GM19455 (cell line): ENCODE results near the gene COP1.
"Not testable (repeated sequence)": the region's sequence is repeated elsewhere in the genome, so short reads cannot be mapped to it uniquely, and the experiment has no call there.

Source experiments
- ATAC-seq: cut with Tn5 transposase; IDR thresholded peaks from one replicate; pipeline ENCODE4 v1.9.1; 2021; ENCODE audit not compliant: unreplicated experiment

Gene COP1

DNA sequence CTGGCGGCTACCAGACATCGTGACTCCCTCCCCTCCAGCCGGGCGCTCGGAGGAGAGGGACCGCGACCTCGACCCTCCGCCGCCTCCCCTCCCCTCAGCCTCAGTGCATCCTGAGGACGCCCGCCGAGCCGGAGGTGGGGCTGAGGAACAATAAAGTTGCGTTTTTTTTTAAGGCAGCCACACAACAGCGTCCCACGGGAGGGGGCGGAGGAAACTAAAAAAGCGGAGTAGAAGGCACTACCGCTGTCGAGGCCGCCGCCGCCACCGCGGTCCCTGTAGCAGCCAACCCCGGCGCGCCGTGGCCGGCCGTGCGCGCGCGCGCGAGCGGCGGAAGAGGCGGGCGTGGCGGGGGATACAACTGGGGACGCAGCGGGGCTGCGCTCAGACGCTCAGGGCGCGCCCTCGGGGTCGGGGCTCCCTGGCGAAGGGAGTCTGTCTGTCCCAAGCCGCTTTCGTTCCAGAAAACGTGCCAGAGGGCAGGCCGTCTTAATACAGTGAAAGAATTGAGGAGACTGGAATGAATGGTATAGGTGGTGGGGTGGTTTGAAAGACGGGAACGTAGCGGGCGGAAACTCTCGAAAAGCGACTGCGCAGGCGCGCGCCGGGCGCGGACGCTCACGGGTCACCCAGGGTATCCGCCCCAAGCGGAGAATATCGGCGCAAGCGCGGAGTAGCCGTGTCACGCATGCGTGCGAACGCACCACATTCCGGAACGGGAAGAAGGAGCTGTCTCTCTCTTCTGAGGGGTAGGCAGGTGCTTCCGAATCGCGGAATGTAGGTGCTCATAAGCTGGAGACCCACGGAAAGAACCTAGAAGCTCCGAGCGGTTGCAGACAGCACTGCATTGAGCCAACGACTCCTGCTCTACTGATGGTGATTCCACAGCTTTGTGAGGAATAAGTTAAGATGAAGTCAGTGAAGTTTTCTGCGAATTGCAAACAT, at the start of gene COP1:
Gene COP1, minus strand, starts transcription at position 326 of the 942 bp plus-strand sequence. Its CDS starts 308 bp downstream, at position 18.
- peak; percentile 77 for ATAC-seq

DNA sequence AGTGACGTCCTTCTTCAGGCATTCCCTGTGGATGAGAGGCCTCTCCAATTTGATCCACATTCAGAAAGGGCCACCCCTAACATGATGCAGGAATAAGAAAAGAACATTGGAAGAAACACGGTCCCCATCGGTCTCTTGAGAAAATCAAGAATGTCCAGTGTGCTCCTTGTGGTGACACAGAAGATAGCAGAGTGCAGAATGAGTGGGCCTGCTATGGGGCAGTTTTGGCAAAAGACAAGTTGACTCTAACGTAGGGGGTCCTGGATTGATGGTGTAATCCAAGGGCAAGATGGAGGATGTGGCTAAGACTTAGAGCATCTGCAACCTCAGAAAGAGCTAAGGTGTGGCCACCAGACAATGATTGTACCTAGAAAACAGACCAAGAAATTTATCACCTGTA, 45.1 kb upstream of the COP1 start:
- no peak for ATAC-seq

DNA sequence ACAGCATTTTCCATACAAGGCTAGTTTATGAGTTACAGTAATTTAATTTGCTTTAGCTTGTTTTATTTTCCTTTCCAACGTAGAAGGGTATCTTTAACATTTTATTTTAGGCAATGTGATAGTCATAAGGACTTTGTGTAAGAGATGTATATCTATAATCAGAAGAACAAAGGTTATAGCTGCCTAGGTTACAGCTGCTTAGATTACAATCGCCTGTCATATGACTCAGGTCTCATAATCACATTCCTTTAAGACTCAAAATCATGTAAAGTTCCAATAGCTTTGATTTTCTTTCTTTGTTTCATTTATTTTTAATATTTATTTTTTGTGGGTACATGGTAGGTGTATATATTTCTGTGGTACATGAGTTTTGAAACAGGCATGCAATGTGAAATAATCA, 37.8 kb upstream of the COP1 start:
- no peak for ATAC-seq

DNA sequence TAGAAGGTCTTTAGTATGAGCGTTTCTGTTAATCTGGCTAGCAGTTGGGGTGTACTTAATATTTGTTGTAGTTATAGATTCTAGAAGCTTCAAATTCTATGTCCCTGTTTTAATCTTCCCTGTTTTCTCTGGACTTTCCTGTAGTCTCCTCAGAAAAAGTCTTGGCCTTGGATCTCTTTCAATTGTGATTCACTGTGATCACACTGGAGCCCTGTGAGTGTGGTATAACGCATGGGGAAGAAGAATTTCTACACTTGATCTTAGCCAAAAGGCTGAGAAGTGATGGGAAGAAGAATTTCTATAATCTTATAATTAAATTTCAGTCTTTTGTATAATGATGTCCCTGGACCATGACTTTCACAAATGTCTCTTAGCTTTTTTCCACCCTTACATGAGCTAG, 36.7 kb upstream of the COP1 start:
- no peak for ATAC-seq

DNA sequence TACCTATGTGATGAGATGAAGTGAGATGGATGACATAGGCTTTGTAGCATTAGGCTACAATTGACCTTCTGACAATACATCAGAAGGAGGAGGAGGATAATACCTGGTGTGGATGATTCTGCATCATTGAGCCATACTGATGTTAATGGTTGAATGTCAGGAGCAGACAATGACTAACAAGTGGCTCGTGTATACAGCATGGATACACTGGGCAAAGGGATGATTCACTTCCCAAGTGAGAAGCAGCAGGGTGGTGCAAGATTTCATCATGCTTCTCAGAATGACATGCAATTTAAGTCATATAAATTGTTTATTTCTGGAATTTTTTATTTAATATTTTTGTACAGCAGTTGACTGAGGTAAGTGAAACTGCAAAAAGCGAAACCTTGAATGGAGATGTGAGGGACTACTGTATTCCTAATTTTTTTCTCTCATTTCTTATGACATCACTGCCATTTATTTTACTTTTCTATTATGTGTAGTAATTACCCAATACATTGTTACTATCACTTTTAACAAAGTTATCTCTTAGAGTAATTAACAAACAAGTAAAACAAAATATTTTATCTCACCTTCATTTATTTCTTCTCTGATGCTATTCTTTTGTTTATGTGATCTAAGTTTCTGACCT, 34.4 kb upstream of the COP1 start:
- ATAC-seq, result no peak

DNA sequence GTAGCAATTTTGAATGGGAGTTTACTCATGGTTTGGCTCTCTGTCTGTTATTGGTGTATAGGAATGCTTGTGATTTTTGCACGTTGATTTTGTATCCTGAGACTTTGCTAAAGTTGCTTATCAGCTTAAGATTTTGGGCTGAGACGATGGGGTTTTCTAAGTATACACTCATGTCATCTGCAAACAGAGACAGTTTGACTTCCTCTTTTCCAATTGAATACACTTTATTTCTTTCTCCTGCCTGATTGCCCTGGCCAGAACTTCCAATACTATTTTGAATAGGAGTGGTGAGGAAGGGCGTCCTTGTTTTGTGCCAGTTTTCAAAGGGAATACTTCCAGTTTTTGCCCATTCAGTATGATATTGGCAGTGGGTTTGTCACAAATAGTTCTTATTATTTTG, 26.6 kb upstream of the COP1 start:
- not testable (repeated sequence) for ATAC-seq

DNA sequence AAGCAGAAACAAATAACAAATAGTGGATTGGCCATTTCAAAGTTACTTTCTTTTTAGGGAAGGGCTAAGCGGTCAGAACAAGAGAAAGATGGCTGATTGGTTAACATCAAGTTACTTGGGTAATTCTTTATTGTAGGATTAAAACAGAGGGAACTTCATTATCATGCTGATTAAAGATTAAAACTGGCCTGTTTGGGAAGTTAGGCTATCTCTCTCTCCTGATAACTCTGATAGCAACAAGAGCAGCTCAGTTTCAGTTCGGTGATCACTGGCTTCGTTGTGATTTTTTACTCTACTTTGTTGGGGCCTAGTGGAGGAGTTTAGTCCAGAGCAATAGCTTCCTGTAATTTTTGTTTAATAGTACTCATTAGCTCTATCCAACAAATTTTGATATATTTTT, 20.5 kb upstream of the COP1 start:
- no peak for ATAC-seq

DNA sequence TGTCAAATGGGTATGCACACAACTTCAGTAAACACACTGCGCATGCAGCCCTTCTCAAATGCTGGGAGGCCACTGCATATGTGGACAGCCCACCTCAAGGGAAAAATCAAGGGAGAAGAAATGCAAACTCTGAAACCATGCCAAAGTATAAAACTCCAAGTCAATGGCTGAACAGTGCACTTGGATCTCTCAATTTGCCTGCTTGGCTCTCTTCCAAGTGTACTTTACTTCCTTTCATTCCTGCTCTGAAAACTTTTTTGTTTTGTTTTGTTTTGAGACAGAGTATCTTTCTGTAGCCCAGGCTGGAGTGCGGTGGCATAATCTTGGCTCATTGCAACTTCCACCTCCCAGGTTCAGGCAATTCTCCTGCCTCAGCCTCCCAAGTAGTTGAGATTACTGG, 18.8 kb upstream of the COP1 start:
- no peak for ATAC-seq

DNA sequence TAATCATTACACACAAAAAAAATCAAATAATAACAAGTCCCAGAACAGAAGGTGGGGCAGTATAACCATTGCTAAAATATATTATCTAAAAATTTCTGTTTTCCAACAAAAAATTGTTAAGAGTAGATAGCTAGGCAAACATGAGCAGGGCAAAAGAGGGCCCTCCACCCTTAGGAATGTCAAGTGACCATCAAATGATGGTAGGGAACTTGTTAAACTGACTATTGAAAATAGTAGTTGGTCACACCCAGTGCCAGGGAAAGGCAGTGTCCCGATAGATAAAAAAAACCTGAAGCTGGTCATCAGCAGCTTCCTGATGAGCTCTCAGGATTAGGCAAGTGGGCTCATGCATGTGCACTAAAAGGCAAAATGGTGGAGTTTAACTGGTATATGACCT, 18.4 kb upstream of the COP1 start:
- no peak for ATAC-seq

DNA sequence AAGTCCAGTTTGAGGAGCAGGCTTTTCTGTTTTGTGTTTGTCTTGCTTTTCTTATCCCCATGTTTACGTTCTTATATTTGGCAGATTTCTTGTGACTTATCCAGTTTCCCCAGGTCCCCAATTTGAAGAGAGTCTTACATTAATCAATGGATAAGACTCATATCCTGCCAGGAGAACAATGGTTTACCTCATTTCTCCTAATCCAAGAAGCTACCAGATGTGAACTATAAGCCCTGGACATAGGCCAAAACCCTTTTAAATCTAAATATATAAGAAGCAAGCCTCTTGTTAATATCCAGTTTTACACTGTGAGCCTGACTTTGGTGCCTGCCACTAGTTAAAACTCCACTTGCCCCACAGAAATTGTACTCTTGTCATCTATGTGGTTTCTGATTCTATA, 15.1 kb upstream of the COP1 start:
- no peak for ATAC-seq

DNA sequence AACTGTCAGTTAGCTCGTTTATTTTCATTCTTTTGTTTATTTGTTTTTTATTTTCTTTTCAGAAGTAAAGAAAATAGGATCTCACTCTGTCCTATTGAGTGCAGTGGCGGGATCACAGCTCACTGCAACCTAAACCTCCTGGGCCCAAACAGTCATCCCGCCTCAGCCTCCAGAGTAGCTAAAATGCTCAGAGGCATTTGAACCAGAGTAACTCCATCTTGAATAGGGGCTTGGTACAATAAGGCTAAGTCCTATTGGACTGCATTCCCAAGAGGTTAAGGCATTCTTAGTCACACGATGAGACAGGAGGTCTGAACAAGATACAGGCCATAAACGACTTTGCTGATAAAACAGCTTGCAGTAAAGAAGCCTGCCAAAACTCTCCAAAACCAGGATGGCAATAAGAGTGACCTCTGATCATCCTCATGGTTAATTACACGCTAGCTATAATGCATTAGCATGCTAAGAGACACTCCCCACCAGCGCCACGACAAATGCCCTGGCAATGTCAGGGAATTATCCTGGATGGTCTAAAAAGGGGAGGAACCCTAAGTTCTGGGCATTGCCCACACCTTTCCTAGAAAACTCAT, 13.1 kb upstream of the COP1 start:
- ATAC-seq, result no peak

DNA sequence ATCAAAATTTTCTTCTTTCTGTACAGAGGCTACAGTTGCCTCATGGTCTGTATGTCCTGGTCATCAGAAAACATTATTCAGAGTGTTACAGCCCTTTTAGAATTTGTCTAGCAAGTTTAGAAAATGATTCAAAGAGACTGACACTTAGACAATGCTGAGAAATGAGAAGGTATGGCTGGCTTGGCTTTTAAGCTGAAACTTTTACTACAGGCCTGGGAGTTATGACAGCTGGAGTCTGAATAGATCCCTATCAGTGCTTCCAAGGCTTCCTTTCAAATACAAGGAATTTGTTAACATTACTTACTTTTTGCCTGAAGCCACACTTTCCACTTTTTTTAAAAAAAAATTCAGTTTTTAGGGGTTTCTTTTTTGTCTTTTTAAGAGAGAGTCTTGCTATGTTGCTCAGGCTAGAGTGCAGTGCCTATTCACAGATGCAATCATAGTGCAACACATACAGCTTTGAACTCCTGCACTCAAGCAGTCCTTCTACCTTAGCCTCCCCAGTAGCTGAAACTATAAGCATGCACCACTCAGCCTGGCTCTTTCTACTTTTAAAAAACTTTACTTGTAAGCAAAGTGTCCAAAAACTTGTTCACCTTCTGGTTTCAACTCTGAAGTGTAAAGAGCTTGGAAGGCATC, 10.5 kb upstream of the COP1 start:
- no peak for ATAC-seq

DNA sequence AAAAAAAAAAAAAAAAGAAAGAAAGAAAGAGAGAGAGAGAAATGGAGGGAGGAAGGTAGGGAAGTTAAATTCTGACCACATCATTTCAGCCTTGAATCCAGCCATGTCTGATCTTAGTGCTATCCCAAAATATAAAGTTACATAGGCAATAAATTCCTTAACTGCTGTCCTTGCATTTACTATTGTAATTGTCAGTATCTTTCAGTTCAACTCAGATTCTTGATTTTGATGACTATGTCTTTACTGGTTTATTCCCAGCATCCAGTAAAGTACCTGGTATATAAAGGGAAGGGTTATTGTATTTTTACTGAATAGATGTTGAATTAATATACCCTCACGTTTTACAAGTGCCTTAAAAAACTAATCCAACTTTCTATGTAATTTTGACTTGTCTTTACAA, 8.9 kb upstream of the COP1 start:
- ATAC-seq, result no peak

DNA sequence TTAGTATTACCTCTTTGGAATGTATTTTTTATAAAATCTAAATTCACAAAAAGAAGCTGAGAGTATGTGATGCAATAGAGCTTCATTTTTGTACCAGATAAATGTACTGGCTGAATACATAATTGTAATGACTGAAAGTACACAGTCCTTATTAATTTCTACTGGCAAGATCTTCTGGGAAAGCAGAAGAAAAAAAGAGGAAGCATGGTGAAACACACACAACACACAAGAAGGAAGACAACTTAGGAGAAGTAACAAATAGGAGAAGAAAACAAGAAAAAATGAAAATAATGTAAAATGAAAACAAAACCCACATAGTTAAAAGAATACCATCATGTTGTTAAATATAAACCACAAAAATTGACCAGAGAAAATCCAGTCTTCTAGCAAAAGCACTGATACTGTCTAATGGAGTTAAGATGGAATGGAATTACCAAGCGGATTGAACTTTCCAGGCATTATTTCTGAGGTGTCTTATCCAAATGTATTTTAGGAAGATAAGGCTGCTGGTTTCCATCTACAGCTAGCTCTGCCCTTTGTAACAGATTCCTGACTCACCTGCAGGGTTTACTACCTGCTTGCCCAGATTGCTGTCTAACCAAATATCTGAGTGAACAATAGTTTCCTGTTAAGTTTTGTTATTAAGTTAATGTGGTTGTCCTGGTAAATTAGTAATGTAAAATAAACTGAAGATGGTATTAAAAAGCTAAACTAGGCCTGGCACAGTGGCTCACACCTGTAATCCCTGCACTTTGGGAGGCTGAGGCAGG, 4.5 kb upstream of the COP1 start:
- no peak for ATAC-seq

DNA sequence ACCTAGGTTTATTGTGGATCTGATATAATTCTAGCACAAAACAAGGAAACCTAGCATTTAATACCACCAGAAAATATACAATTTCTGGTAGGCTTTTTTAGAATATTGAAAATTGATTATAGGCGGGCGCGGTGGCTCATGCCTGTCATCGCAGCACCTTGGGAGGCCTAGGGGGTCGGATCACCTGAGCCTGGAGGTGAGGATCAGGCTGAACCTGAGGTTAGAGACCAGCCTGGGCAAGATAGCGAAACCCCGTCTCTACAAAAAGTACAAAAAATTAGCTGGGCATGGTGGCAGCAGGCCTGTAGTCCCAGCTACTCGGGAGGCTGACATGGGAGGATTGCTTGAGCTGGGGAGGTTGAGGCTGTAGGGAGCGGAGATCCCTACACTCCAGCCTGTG, 948 bp upstream of the COP1 start:
- no peak for ATAC-seq

DNA sequence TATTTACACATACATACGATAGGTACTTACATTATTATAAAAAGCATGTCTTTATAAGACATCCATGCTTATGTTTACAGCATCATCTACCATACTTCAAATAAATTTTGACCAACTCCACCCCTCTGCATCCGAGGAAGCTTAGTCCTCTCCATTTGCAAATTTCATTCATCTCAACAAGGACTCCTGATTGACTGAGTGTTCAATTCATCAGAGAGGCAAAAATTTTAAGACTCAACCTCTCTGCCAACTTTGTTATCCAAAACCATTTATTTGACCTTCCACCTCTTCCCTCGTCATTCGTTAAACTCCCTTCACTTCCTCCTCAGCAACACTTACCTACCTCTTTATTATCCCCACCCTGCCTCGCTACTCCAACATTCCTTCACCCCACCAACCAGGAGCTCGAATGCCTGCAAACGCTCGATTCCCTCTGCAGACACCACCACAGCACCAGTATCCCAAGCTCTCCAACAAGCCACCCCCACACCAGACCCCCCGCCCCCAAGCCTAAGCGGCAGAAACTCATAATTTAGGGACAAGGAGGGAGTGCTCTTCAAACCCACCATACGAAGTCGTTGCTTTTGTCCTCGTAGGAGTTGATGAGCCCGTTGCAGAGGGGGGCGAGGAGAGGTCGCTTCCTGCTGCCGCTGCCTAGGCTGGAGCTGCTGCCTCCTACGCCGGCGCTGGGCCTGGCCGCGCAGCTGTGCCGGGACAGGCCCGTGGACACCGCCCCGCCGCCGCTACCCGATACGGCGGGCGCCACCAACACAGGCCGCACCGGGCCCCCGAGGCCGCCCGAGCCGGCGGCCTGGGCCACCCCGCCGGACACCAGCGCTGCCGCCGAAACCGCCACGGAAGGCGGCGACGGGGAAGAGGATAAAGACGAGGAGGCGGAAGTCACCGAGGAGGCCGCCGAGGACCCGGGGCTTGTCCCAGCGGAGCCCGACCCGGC, 803 bp downstream of the COP1 start:
- peak; percentile 36 for ATAC-seq

DNA sequence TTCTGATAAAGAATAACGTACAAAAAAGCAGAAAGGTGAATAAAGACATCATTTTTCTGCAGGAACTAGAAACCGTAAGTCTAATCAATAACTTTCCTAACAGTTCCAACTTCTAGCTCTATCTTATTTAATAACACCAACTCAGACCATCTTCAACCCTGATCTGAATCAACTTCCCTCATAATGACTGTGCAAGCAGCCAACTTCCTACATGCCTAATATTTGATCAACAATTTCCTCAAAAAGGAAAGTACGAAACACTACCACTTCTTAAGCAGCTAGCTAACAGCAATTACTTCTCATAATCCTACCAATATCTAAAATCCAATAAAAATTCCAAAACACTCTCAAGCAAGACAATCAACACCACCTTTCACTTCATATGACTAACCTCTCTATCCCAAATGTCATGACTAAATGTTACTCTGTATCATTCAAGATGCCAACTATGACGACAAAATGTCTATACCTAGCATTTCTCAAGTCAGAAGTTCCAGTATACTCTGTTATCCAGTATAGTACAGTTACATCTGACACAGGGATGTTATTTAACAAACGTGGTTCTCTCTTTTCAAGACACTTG, 1.7 kb downstream of the COP1 start:
- no peak for ATAC-seq

DNA sequence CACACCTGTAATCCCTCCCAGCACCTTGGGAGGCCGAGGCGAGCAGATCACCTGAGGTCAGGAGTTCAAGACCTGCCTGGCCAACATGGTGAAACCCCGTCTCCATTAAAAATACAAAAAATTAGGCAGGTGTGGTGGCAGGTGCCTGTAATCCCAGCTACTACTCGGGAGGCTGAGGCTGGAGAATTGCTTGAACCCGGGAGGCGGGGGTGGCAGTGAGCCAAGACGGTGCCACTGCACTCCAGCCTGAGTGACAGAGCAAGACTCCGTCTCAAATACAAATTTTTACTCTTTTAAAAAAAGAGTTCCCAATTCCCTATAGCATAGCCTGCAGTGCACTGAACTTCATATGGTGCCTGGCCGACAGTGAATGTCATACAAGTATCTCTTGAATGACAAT, 2.4 kb downstream of the COP1 start:
- ATAC-seq, result not testable (repeated sequence)

DNA sequence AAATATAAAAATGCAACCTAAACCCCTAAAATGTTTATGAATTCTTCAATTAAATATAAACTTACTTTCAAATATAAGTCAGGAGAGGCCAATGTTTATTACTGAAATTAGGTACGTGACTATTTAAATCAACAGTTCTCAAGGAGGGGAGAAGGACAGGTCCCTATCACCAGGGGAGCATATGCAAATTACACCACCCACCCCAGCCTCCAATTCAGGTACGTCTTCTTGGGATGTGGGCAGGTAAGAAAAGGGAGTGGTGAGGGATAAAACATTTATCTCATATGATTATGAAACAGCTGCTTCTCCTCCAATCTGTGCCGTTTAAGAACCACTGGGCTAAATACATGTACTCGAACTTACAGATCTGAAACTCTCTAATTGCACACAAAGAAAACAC, 3.4 kb downstream of the COP1 start:
- no peak for ATAC-seq
